Right lobe of liver (tissue), 6 donors: ENCODE data around the gene DNAJB6. TPM values are rescaled to one million over a fixed set of nuclear protein-coding genes. Genes with fewer than 3 reads are reported as not detected.
A peak's percentile ranks its signal among the peaks of the same experiment; 100 is the strongest.

ENCODE experiments used
- ATAC-seq, 4 donors: fragments of 200-7000 bp; cut with Tn5 transposase; one replicate each; pipeline ENCODE4 v1.9.1; 2020; ENCODE audit warnings: mild to moderate bottlenecking in 4 of 4, moderate library complexity in 4 of 4
- DNase-seq, 3 donors: peaks; one replicate each; pipeline ENCODE4 v3.0.0-alpha.2; 2020
- H3K27ac ChIP-seq, 3 donors: fragments of 200-600 bp; one replicate each; pipeline ENCODE4 v1.8.0; 2022
- H3K27me3 ChIP-seq, 2 donors: fragments of 200-600 bp; one replicate each; pipeline ENCODE4 v1.8.0; 2022
- H3K36me3 ChIP-seq, 4 donors: fragments of 200-600 bp; sonication (generic) in 1 of 4; one replicate each; pipeline versions ENCODE4 v1.5.1 to v1.8.0; 2017 to 2022; ENCODE audit warnings: control low read depth in 1 of 4
- H3K4me1 ChIP-seq, 4 donors: fragments of 200-600 bp; sonication (generic) in 1 of 4; one replicate each; pipeline versions ENCODE4 v1.5.1 to v1.8.0; 2017 to 2022; ENCODE audit warnings: control low read depth in 1 of 4
- H3K4me3 ChIP-seq, 3 donors: fragments of 200-600 bp; one replicate each; pipeline ENCODE4 v1.8.0; 2022
- H3K9me3 ChIP-seq, 4 donors: fragments of 200-600 bp; sonication (generic) in 1 of 4; one replicate each; pipeline versions ENCODE4 v1.5.1 to v1.8.0; 2017 to 2022; ENCODE audit warnings: control low read depth in 1 of 4
- CTCF ChIP-seq, 4 donors: fragments of 200-600 bp in 3 of 4; fragments of 450-650 bp in 1 of 4; IDR thresholded peaks; one replicate each; pipeline versions ENCODE4 v1.5.1 to v1.8.0; 2016 to 2022; ENCODE audit warnings: antibody characterized with exemption in 4 of 4, mild to moderate bottlenecking in 2 of 4
- POLR2A ChIP-seq: fragments of 450-650 bp; IDR thresholded peaks from one replicate; pipeline ENCODE4 v1.6.1; 2017; ENCODE audit warnings: antibody characterized with exemption, mild to moderate bottlenecking
- WGBS: methylation state at CpG from one replicate; pipeline ENCODE4 v1.1.6; 2018; ENCODE audit warnings: low coverage, low lambda C conversion rate; ENCODE audit not compliant: insufficient coverage; ENCODE audit errors: missing lambda C conversion rate; 5-methylcytosine and 5-hydroxymethylcytosine counted together
- intact Hi-C, 2 donors: fragments of 100-400 bp; cut with DNase I; formaldehyde crosslinking; loops; one replicate each; pipeline versions ENCODE4 v1.11.2 to v1.14.1; 2022
- total RNA-seq, 6 experiments: library from RNA; depleted of rRNA in 2 of 6; stranded (reverse); fragments of >200 nt in 2 of 6; fragmentation: NEBNext Ultra II Directional in 3 of 6; extraction: Animal tissue kit (Norgen Biotek cat#: 25700) in 3 of 6; gene quantifications; one replicate each; pipeline versions ENCODE4 v1.1.0 to v1.2.4, GENCODE V29; 2016 to 2023
- donor health status: DM: no; HTN: yes; CAD: no.
- donor health status: DM: no; HTN: no; CAD: no.
- donor health status: DM: no; HTN: no; CAD: no.
- donor health status: DM: no; HTN: yes; CAD: no.
- donor health status: DM: no; HTN: yes; CAD: no.

The DNAJB6 gene
- total RNA-seq, 6 experiments from 2014 or later: 24.5 to 38.0 (median 35.2) TPM

- Histone ChIP-seq H3K27ac (no peak overlapping the region), H3K27me3 (no peaks in the 10 kb centered on the region), H3K36me3 (no peaks in the 10 kb centered on the region), H3K4me3 (no peak overlapping the region), H3K4me1 (no peaks in the 10 kb centered on the region), H3K9me3 (no peaks in the 10 kb centered on the region)
- intact Hi-C loops: no loop called here
- peak in 1 of 3 donors; percentile 19 for DNase-seq
- WGBS: 100% methylated on average over 1 of the region's 9 CpGs
- no peak for TF ChIP-seq CTCF (IDR thresholded peaks at IDR 0.05)
- no peak for TF ChIP-seq POLR2A
- ATAC-seq: no peak
Observed at GRCh38 chr7:157458254-157458633, 121.4 kb downstream of the DNAJB6 start.

GRCh38 chr7:157459966-157460365 is 123.2 kb downstream of the DNAJB6 start:
- H3K27ac ChIP-seq: no peak overlapping the region
- ATAC-seq (no peak), DNase-seq (peak in 1 of 3 donors; percentile 27)
- H3K27me3 ChIP-seq: no peaks in the 10 kb centered on the region
- no peak for TF ChIP-seq CTCF (IDR thresholded peaks at IDR 0.05)
- TF ChIP-seq POLR2A: no peak
- H3K9me3 ChIP-seq: no peaks in the 10 kb centered on the region
- 100% methylated on average over 1 of the region's 11 CpGs for WGBS
- H3K36me3 ChIP-seq: no peaks in the 10 kb centered on the region
- intact Hi-C loops: no loop called here
- H3K4me3 ChIP-seq: no peak overlapping the region
- no peaks in the 10 kb centered on the region for H3K4me1 ChIP-seq

GRCh38 chr7:157460721-157461120 is 123.9 kb downstream of the DNAJB6 start:
- intact Hi-C loops: no loop called here
- DNase-seq (peak in 1 of 3 donors; percentile 20), ATAC-seq (no peak)
- Histone ChIP-seq H3K9me3 (no peaks in the 10 kb centered on the region), H3K36me3 (no peaks in the 10 kb centered on the region), H3K27me3 (no peaks in the 10 kb centered on the region), H3K27ac (no peak overlapping the region), H3K4me3 (no peak overlapping the region), H3K4me1 (no peaks in the 10 kb centered on the region)
- no peak for TF ChIP-seq POLR2A
- TF ChIP-seq CTCF (IDR thresholded peaks at IDR 0.05): no peak
- 77% methylated on average over 9 of the region's 11 CpGs for WGBS

GRCh38 chr7:157461573-157462418 is 125.0 kb downstream of the DNAJB6 start:
- H3K9me3 ChIP-seq: no peaks in the 10 kb centered on the region
- no peak overlapping the region for H3K27ac ChIP-seq
- 40% methylated on average over 7 of the region's 12 CpGs for whole genome bisulfite sequencing
- no peaks in the 10 kb centered on the region for H3K36me3 ChIP-seq
- H3K4me1 ChIP-seq: no peaks in the 10 kb centered on the region
- no peaks in the 10 kb centered on the region for H3K27me3 ChIP-seq
- TF ChIP-seq POLR2A (no peak), CTCF (IDR thresholded peaks at IDR 0.05) (no peak)
- peak in 1 of 3 donors; percentile 28 for DNase-seq
- intact Hi-C loops: no loop called here
- H3K4me3 ChIP-seq: no peak overlapping the region
- no peak for ATAC-seq
